GM12892 (cell line): Measurements from ENCODE around the gene E2F6.

Source experiments
- DNase-seq: peaks from one replicate; pipeline ENCODE4 v3.0.0; 2011; ENCODE audit not compliant: insufficient read length
- FAIRE-seq: peaks from 2 replicates; lab custom pipeline; 2011; peaks lifted over from hg19 to GRCh38; lab: Jason Lieb, UNC
- POLR2A ChIP-seq: IDR thresholded peaks from 2 replicates; pipeline ENCODE4 v1.6.1; 2011; ENCODE audit warnings: low read depth, low read length, control low read depth
- POLR2AphosphoS5 ChIP-seq: IDR thresholded peaks from 2 replicates; pipeline ENCODE4 v1.6.1; 2011; ENCODE audit warnings: low read depth, low read length, control low read depth
- TAF1 ChIP-seq: IDR thresholded peaks from 2 replicates; pipeline ENCODE4 v1.6.1; 2011; ENCODE audit warnings: low read depth, mild to moderate bottlenecking, control low read depth, low read length, borderline replicate concordance

The E2F6 gene

GRCh38 chr2:11503354-11503927, 37.5 kb upstream of the E2F6 start:
- DNase-seq (no peak), FAIRE-seq (no peak)
- TF ChIP-seq POLR2AphosphoS5 (no peak), POLR2A (no peak), TAF1 (no peak)

GRCh38 chr2:11502740-11503292, 36.9 kb upstream of the E2F6 start:
- DNase-seq (no peak), FAIRE-seq (no peak)
- TF ChIP-seq POLR2AphosphoS5: no peak
- no peak for TF ChIP-seq POLR2A
- TF ChIP-seq TAF1: no peak

GRCh38 chr2:11500702-11501303, 34.8 kb upstream of the E2F6 start:
- no peak for TF ChIP-seq POLR2AphosphoS5
- no peak for TF ChIP-seq TAF1
- TF ChIP-seq POLR2A: no peak
- DNase-seq (no peak), FAIRE-seq (peak; percentile 83)

DNA sequence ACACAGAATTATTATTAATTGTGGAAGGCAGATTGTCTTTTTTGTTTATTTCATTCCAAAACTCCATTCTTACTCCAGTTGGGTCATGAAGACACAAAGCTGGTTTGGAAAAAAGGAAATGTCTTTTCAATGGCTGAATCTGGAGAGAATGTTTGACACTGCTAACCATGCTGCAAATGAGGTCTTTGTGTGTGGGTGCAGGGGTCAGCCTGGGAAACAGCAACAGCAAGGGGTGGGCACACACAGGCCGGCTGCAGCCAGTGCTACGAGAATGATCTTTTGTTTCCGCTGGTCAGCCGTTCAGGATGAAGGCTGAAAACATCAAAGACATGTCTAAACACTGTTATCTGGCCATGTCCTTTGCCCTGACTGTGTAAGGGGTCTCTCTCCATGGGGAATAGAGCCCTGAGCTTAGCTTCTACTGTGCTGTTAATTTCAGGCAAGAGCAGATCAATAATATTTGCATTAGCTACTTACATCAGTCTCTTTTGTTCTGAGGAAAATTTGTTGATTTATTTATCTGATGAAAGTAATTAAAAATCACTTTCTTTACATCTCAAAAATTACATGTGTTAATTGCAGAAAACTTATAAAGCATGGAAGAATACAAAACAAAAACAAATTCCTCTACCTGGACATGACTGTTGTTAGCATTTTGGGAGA, 33.3 kb upstream of the E2F6 start:
- no peak for FAIRE-seq

DNA sequence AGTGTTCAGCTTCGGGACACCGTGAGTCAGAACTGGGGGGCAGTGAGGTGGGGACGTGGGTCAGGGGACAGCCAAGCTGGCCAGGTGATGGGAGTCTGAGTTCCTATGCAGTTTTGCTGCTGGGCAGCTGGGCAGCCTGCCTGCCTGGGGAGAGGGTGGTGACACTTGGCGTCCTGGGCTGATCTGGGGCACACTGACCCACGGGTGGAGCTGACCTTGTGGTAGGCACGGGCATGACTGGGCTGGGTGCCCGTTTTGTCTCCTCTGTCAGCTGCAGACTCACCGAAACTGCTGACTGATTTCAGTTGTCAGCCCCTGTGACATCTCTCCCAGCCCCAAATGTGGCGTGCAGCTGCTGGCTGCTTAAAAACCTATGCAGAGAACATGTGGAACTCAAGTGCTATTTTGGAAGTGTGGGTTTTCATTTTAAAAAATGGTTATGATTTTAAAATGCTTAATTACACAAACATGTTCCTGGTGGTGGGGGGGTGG, 32.6 kb upstream of the E2F6 start:
- DNase-seq (no peak), FAIRE-seq (peak; percentile 78)
- TF ChIP-seq TAF1: no peak
- TF ChIP-seq POLR2AphosphoS5: no peak
- no peak for TF ChIP-seq POLR2A

More for the DNA sequence above, 33.3 kb upstream of the E2F6 start:
- no peak for DNase-seq
- no peak for TF ChIP-seq POLR2AphosphoS5
- TF ChIP-seq TAF1: no peak
- TF ChIP-seq POLR2A: no peak

GRCh38 chr2:11495844-11496681, 30.1 kb upstream of the E2F6 start:
- no peak for DNase-seq
- TF ChIP-seq POLR2AphosphoS5: no peak
- TF ChIP-seq POLR2A: no peak
- no peak for TF ChIP-seq TAF1
- FAIRE-seq: no peak

DNA sequence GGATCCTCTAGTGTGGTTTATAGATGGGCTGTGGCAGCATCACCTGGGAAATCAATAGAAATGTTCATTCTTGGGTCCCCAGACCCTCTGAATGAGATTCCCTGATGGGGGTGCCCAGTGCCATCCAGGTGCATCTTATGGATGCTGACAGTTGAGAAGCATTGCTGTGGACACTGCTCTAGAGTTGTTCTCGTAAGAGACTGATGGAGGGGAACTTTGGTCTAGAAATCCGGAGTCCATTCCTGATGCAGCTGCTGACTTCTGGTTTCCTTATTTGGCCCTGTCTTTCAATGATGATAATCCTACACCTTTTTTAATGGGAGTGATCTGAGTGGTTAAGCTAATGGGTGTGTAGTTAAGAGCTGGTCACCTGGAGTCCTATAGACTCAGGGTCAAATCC, 28.3 kb upstream of the E2F6 start:
- no peak for TF ChIP-seq TAF1
- no peak for TF ChIP-seq POLR2A
- FAIRE-seq (no peak), DNase-seq (no peak)

- no peak for TF ChIP-seq POLR2AphosphoS5
- TF ChIP-seq TAF1: no peak
- no peak for TF ChIP-seq POLR2A
- DNase-seq (no peak), FAIRE-seq (no peak)
These were observed 27.3 kb upstream of the E2F6 start for GRCh38 chr2:11493282-11493681.

- DNase-seq (no peak), FAIRE-seq (peak; percentile 21)
- TF ChIP-seq TAF1 (no peak), POLR2A (no peak), POLR2AphosphoS5 (no peak)
These were observed 26.8 kb upstream of the E2F6 start for GRCh38 chr2:11492720-11493119.

- FAIRE-seq: no peak
These were observed 26.3 kb upstream of the E2F6 start for GRCh38 chr2:11492244-11492643.

DNA sequence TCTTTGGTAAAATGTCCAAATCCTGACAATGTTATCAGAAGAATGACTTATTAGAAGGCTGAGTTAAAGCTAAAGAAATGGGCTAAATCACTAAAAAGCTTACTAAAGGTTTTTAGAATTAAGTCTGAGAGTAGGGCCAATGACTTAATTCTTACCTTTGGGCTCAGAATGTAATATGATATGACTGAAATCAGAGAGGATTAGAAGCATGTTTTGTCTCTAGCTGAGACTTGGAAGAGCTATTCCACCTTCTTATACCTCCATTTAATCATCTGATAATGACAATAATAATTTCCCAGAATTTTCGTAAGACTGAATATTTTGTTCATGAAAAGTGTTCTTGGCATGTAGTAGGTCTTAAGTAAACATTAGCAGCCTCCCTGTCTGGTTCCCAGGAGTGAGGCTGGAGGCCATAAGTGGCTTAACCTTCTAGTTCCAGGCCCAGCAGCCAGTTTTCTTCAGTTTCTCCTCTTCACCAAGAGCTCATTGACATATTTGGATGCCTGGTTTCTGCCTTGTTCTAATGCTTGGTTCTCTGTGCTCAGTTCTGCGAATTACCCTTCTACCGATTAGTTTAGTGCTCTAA, 25.5 kb upstream of the E2F6 start:
- TF ChIP-seq TAF1 (no peak), POLR2AphosphoS5 (no peak), POLR2A (no peak)
- no peak for FAIRE-seq

More at GRCh38 chr2:11492244-11492643, 26.3 kb upstream of the E2F6 start:
- no peak for TF ChIP-seq POLR2A
- no peak for TF ChIP-seq TAF1
- TF ChIP-seq POLR2AphosphoS5: no peak
- DNase-seq: no peak

More for the DNA sequence above, 25.5 kb upstream of the E2F6 start:
- no peak for DNase-seq
